SIG-M5 (cell line): Measurements from ENCODE around the gene RPL38.
"Not testable (repeated sequence)": the region's sequence is repeated elsewhere in the genome, so short reads cannot be mapped to it uniquely, and the experiment has no call there.

Experiments
- DNase-seq: peaks from one replicate; lab custom pipeline; 2025; lab: John Stamatoyannopoulos, UW

Gene RPL38

GRCh38 chr17:74185571-74186185, 17.8 kb upstream of the RPL38 start:
- DNase-seq, result no peak

- no peak for DNase-seq
Observed at GRCh38 chr17:74186498-74186897, 17.0 kb upstream of the RPL38 start.

- no peak for DNase-seq
Observed at GRCh38 chr17:74187761-74188160, 15.7 kb upstream of the RPL38 start.

- not testable (repeated sequence) for DNase-seq
Observed at GRCh38 chr17:74188687-74189086, 14.8 kb upstream of the RPL38 start.

GRCh38 chr17:74190154-74190553, 13.3 kb upstream of the RPL38 start:
- no peak for DNase-seq

- no peak for DNase-seq
Observed at GRCh38 chr17:74190807-74191406, 12.6 kb upstream of the RPL38 start.

GRCh38 chr17:74192950-74193781, 10.3 kb upstream of the RPL38 start:
- no peak for DNase-seq

- DNase-seq, result no peak
Observed at GRCh38 chr17:74194682-74195081, 8.8 kb upstream of the RPL38 start.

- DNase-seq, result no peak
Observed at GRCh38 chr17:74196541-74197317, 6.7 kb upstream of the RPL38 start.

GRCh38 chr17:74197801-74198200, 5.7 kb upstream of the RPL38 start:
- DNase-seq, result no peak

GRCh38 chr17:74198694-74199093, 4.8 kb upstream of the RPL38 start:
- DNase-seq, result no peak

GRCh38 chr17:74199306-74200092, 4.0 kb upstream of the RPL38 start:
- DNase-seq, result no peak

GRCh38 chr17:74200112-74200511, 3.4 kb upstream of the RPL38 start:
- no peak for DNase-seq

GRCh38 chr17:74201250-74201649, 2.2 kb upstream of the RPL38 start:
- DNase-seq, result no peak

- DNase-seq, result no peak
Observed at GRCh38 chr17:74201948-74202347, 1.5 kb upstream of the RPL38 start.

- no peak for DNase-seq
Observed at GRCh38 chr17:74202938-74203337, 540 bp upstream of the RPL38 start.

- DNase-seq, result no peak
Observed at GRCh38 chr17:74204474-74204873, 996 bp downstream of the RPL38 start.

GRCh38 chr17:74205274-74205673, 1.8 kb downstream of the RPL38 start:
- DNase-seq, result no peak

GRCh38 chr17:74206332-74206818, 2.9 kb downstream of the RPL38 start:
- DNase-seq, result no peak

- DNase-seq, result no peak
Observed at GRCh38 chr17:74210191-74211140, 7.0 kb downstream of the RPL38 start.
